T-helper 9 cell (primary cell): Measurements from ENCODE around the gene TMEM219.
"Not testable (repeated sequence)": the region's sequence is repeated elsewhere in the genome, so short reads cannot be mapped to it uniquely, and the experiment has no call there.

ENCODE experiments used
- DNase-seq: peaks from one replicate; pipeline ENCODE4 v3.0.0-alpha.2; 2020
- total RNA-seq, 2 donors: gene quantifications; one replicate each; lab custom pipeline; 2026; lab: John Stamatoyannopoulos, UW

TMEM219 gene
- 35.7 to 60.1 reads per million in 2 donors for total RNA-seq

- DNase-seq, result peak; percentile 90
Observed at GRCh38 chr16:29961479-29962343, at the start of gene TMEM219. Gene TMEM219, plus strand, starts transcription at chr16:29962079. Its CDS starts 1,065 bp downstream, at chr16:29963144.

- no peak for DNase-seq
Observed at GRCh38 chr16:29912087-29912486, 49.8 kb upstream of the TMEM219 start.

- no peak for DNase-seq
Observed at GRCh38 chr16:29913514-29913913, 48.4 kb upstream of the TMEM219 start.

GRCh38 chr16:29915590-29916247 lies 46.2 kb upstream of the TMEM219 start:
- no peak for DNase-seq

- no peak for DNase-seq
Observed at GRCh38 chr16:29916979-29917378, 44.9 kb upstream of the TMEM219 start.

GRCh38 chr16:29920288-29921033 lies 41.4 kb upstream of the TMEM219 start:
- DNase-seq, result no peak

- DNase-seq, result no peak
Observed at GRCh38 chr16:29921034-29921385, 40.9 kb upstream of the TMEM219 start.

- DNase-seq, result no peak
Observed at GRCh38 chr16:29922326-29922725, 39.6 kb upstream of the TMEM219 start.

- no peak for DNase-seq
Observed at GRCh38 chr16:29922986-29923501, 38.8 kb upstream of the TMEM219 start.

GRCh38 chr16:29925105-29925756 lies 36.6 kb upstream of the TMEM219 start:
- no peak for DNase-seq

GRCh38 chr16:29925781-29926710 lies 35.8 kb upstream of the TMEM219 start, which contains the start of gene KCTD13:
Gene KCTD13, minus strand, starts transcription at chr16:29926226. Its CDS starts 193 bp downstream, at chr16:29926033.
- DNase-seq, result peak; percentile 86

GRCh38 chr16:29926711-29927052 lies 35.2 kb upstream of the TMEM219 start:
- no peak for DNase-seq

GRCh38 chr16:29927070-29927905 lies 34.6 kb upstream of the TMEM219 start:
- no peak for DNase-seq

GRCh38 chr16:29931750-29932149 lies 30.1 kb upstream of the TMEM219 start:
- DNase-seq, result not testable (repeated sequence)

- no peak for DNase-seq
Observed at GRCh38 chr16:29940656-29941055, 21.2 kb upstream of the TMEM219 start.

- DNase-seq, result no peak
Observed at GRCh38 chr16:29943846-29944799, 17.8 kb upstream of the TMEM219 start.

- DNase-seq, result no peak
Observed at GRCh38 chr16:29947897-29948296, 14.0 kb upstream of the TMEM219 start.

- DNase-seq, result no peak
Observed at GRCh38 chr16:29950806-29951461, 10.9 kb upstream of the TMEM219 start.
